Tibial nerve (tissue), 4 donors: ENCODE data around the gene CBY2.
"Not testable (repeated sequence)": the region's sequence is repeated elsewhere in the genome, so short reads cannot be mapped to it uniquely, and the experiment has no call there.

Source experiments
- CTCF ChIP-seq, 5 experiments: fragments of 200-600 bp in 3 of 5; fragments of 450-650 bp in 2 of 5; sonication (generic) in 3 of 5; IDR thresholded peaks; one replicate each; pipeline ENCODE4 v1.5.1; 2016 to 2019; ENCODE audit warnings: antibody characterized with exemption in 5 of 5, mild to moderate bottlenecking in 3 of 5, moderate library complexity in 2 of 5
- EP300 ChIP-seq, 2 donors: sonication (generic); formaldehyde crosslinking; IDR thresholded peaks; one replicate each; pipeline ENCODE4 v1.6.1; 2017; ENCODE audit warnings: antibody characterized with exemption in 2 of 2, mild to moderate bottlenecking in 1 of 2
- POLR2A ChIP-seq, 2 donors: fragments of 450-650 bp; IDR thresholded peaks; one replicate each; pipeline ENCODE4 v1.6.1; 2017; ENCODE audit warnings: antibody characterized with exemption in 2 of 2, mild to moderate bottlenecking in 2 of 2, moderate library complexity in 2 of 2

GRCh38 chr13:45757589-45757988 is 55.5 kb downstream of the CBY2 start:
- not testable (repeated sequence) for TF ChIP-seq CTCF, POLR2A, EP300 (IDR thresholded peaks at IDR 0.05)
